Stimulated activated CD8-positive, alpha-beta memory T cell treated with anti-CD3 and anti-CD28 coated beads, Interleukin-4, amount 100 ng/mL, for 1 hour (primary cell): ENCODE data around the gene DYNC1LI1.

ENCODE experiments used
- DNase-seq, 2 donors: peaks; one replicate each; pipeline ENCODE4 v3.0.0-alpha.2; 2020; ENCODE audit warnings: low read depth in 2 of 2, low spot score in 1 of 2

The DYNC1LI1 gene

GRCh38 chr3:32493437-32494414, 76.9 kb downstream of the DYNC1LI1 start:
- no peak for DNase-seq

GRCh38 chr3:32492684-32493436, 77.8 kb downstream of the DYNC1LI1 start:
- no peak for DNase-seq

- DNase-seq, result no peak
These were observed 82.1 kb downstream of the DYNC1LI1 start for GRCh38 chr3:32488474-32489008.

- DNase-seq, result no peak
These were observed 82.7 kb downstream of the DYNC1LI1 start for GRCh38 chr3:32487781-32488473.

GRCh38 chr3:32484436-32484835, 86.2 kb downstream of the DYNC1LI1 start:
- no peak for DNase-seq

- no peak for DNase-seq
These were observed 86.9 kb downstream of the DYNC1LI1 start for GRCh38 chr3:32483772-32484171.

GRCh38 chr3:32482693-32483092, 88.0 kb downstream of the DYNC1LI1 start:
- no peak for DNase-seq

GRCh38 chr3:32481791-32482631, 88.6 kb downstream of the DYNC1LI1 start:
- DNase-seq, result no peak

- DNase-seq, result no peak
These were observed 90.1 kb downstream of the DYNC1LI1 start for GRCh38 chr3:32480604-32481003.
